ENCODE results near the gene ADAMTS16. TPM values are rescaled to one million over a fixed set of nuclear protein-coding genes. Genes with fewer than 3 reads are reported as not detected.

Gene ADAMTS16
- total and polyA plus RNA-seq, 3 experiments from 2014 or later, result not detected

- POLR2A ChIA-PET, result no interaction called here
Measured at GRCh38 chr5:5209089-5209488, 69.0 kb downstream of the ADAMTS16 start.

GRCh38 chr5:5209510-5210286 lies 69.6 kb downstream of the ADAMTS16 start:
- Histone ChIP-seq H3K4me1 (ENCODE audit: insufficient read depth, low read length) (no peaks in the 10 kb centered on the region), H3K27me3 (ENCODE audit: insufficient read depth, low read length, poor library complexity, severe bottlenecking) (no peaks in the 10 kb centered on the region), H3K4me3 (ENCODE audit: low read length) (no peak overlapping the region), H3K9me3 (ENCODE audit: low read length) (no peaks in the 10 kb centered on the region), H3K36me3 (ENCODE audit: insufficient read depth, low read length) (no peaks in the 10 kb centered on the region), H3K27ac (ENCODE audit: low read depth, low read length) (no peak overlapping the region)
- Mint-ChIP-seq H3K27ac (no peak overlapping the region), H3K9me3 (peaks cover 0 to 8% (median 0%) of the 10 kb centered on the region in 5 donors), H3K4me1 (no peaks in the 10 kb centered on the region), H3K36me3 (no peaks in the 10 kb centered on the region), H3K27me3 (no peaks in the 10 kb centered on the region), H3K4me3 (no peak overlapping the region)
- no peak for DNase-seq
- ChIA-PET CTCF (no interaction called here), POLR2A (no interaction called here)

More at GRCh38 chr5:5209089-5209488, 69.0 kb downstream of the ADAMTS16 start:
- Mint-ChIP-seq H3K27ac (no peak overlapping the region), H3K4me1 (no peaks in the 10 kb centered on the region), H3K27me3 (no peaks in the 10 kb centered on the region), H3K4me3 (no peak overlapping the region), H3K9me3 (peaks cover 0 to 8% (median 0%) of the 10 kb centered on the region in 5 donors), H3K36me3 (no peaks in the 10 kb centered on the region)
- no peak overlapping the region for H3K4me3 ChIP-seq (ENCODE audit: low read length)
- H3K4me1 ChIP-seq (ENCODE audit: insufficient read depth, low read length), result no peaks in the 10 kb centered on the region
- no peak overlapping the region for H3K27ac ChIP-seq (ENCODE audit: low read depth, low read length)
- no peaks in the 10 kb centered on the region for H3K36me3 ChIP-seq (ENCODE audit: insufficient read depth, low read length)
- CTCF ChIA-PET, result no interaction called here
- DNase-seq, result no peak
- H3K27me3 ChIP-seq (ENCODE audit: insufficient read depth, low read length, poor library complexity, severe bottlenecking), result no peaks in the 10 kb centered on the region
- no peaks in the 10 kb centered on the region for H3K9me3 ChIP-seq (ENCODE audit: low read length)

GRCh38 chr5:5217371-5217770 lies 77.2 kb downstream of the ADAMTS16 start:
- H3K27ac Mint-ChIP-seq, result no peak overlapping the region

GRCh38 chr5:5218396-5218795 lies 78.3 kb downstream of the ADAMTS16 start:
- Mint-ChIP-seq H3K4me3 (no peak overlapping the region), H3K9me3 (peaks cover 0 to 5% (median 0%) of the 10 kb centered on the region in 5 donors), H3K27me3 (peaks cover 0 to 7% of the 10 kb centered on the region in 2 donors), H3K27ac (no peak overlapping the region), H3K4me1 (no peaks in the 10 kb centered on the region), H3K36me3 (no peaks in the 10 kb centered on the region)
- Histone ChIP-seq H3K36me3 (ENCODE audit: insufficient read depth, low read length) (no peaks in the 10 kb centered on the region), H3K9me3 (ENCODE audit: low read length) (no peaks in the 10 kb centered on the region), H3K4me1 (ENCODE audit: insufficient read depth, low read length) (no peaks in the 10 kb centered on the region), H3K27me3 (ENCODE audit: insufficient read depth, low read length, poor library complexity, severe bottlenecking) (no peaks in the 10 kb centered on the region), H3K4me3 (ENCODE audit: low read length) (no peak overlapping the region), H3K27ac (ENCODE audit: low read depth, low read length) (no peak overlapping the region)
- ChIA-PET CTCF (no interaction called here), POLR2A (no interaction called here)
- DNase-seq, result no peak

More at GRCh38 chr5:5217371-5217770, 77.2 kb downstream of the ADAMTS16 start:
- POLR2A ChIA-PET, result no interaction called here
- Histone ChIP-seq H3K36me3 (ENCODE audit: insufficient read depth, low read length) (no peaks in the 10 kb centered on the region), H3K27me3 (ENCODE audit: insufficient read depth, low read length, poor library complexity, severe bottlenecking) (no peaks in the 10 kb centered on the region), H3K27ac (ENCODE audit: low read depth, low read length) (no peak overlapping the region), H3K9me3 (ENCODE audit: low read length) (no peaks in the 10 kb centered on the region), H3K4me1 (ENCODE audit: insufficient read depth, low read length) (no peaks in the 10 kb centered on the region), H3K4me3 (ENCODE audit: low read length) (no peak overlapping the region)
- no peaks in the 10 kb centered on the region for H3K4me1 Mint-ChIP-seq
- H3K36me3 Mint-ChIP-seq, result no peaks in the 10 kb centered on the region
- CTCF ChIA-PET, result no interaction called here
- no peak for DNase-seq
- H3K9me3 Mint-ChIP-seq, result peaks cover 0 to 5% (median 0%) of the 10 kb centered on the region in 5 donors
- no peak overlapping the region for H3K4me3 Mint-ChIP-seq
- peaks cover 0 to 3% of the 10 kb centered on the region in 2 donors for H3K27me3 Mint-ChIP-seq

- Histone ChIP-seq H3K4me3 (ENCODE audit: low read length) (no peak overlapping the region), H3K27me3 (ENCODE audit: insufficient read depth, low read length, poor library complexity, severe bottlenecking) (no peaks in the 10 kb centered on the region), H3K27ac (ENCODE audit: low read depth, low read length) (no peak overlapping the region), H3K4me1 (ENCODE audit: insufficient read depth, low read length) (no peaks in the 10 kb centered on the region), H3K36me3 (ENCODE audit: insufficient read depth, low read length) (no peaks in the 10 kb centered on the region), H3K9me3 (ENCODE audit: low read length) (no peaks in the 10 kb centered on the region)
- ChIA-PET CTCF (no interaction called here), POLR2A (no interaction called here)
- H3K36me3 Mint-ChIP-seq, result no peaks in the 10 kb centered on the region
- DNase-seq, result no peak
- H3K27ac Mint-ChIP-seq, result no peak overlapping the region
- H3K27me3 Mint-ChIP-seq, result peaks cover 0 to 7% of the 10 kb centered on the region in 2 donors
- H3K4me1 Mint-ChIP-seq, result no peaks in the 10 kb centered on the region
- H3K9me3 Mint-ChIP-seq, result peaks cover 0 to 5% (median 0%) of the 10 kb centered on the region in 5 donors
- no peak overlapping the region for H3K4me3 Mint-ChIP-seq
Measured at GRCh38 chr5:5219541-5219940, 79.4 kb downstream of the ADAMTS16 start.

GRCh38 chr5:5220901-5221631 lies 80.9 kb downstream of the ADAMTS16 start:
- Histone ChIP-seq H3K27ac (ENCODE audit: low read depth, low read length) (no peak overlapping the region), H3K9me3 (ENCODE audit: low read length) (no peaks in the 10 kb centered on the region), H3K4me3 (ENCODE audit: low read length) (no peak overlapping the region), H3K4me1 (ENCODE audit: insufficient read depth, low read length) (no peaks in the 10 kb centered on the region), H3K27me3 (ENCODE audit: insufficient read depth, low read length, poor library complexity, severe bottlenecking) (no peaks in the 10 kb centered on the region), H3K36me3 (ENCODE audit: insufficient read depth, low read length) (no peaks in the 10 kb centered on the region)
- no peaks in the 10 kb centered on the region for H3K36me3 Mint-ChIP-seq
- POLR2A ChIA-PET, result no interaction called here
- H3K27ac Mint-ChIP-seq, result no peak overlapping the region
- H3K27me3 Mint-ChIP-seq, result peaks cover 6 to 7% of the 10 kb centered on the region in 2 donors
- no peak for DNase-seq
- CTCF ChIA-PET, result no interaction called here
- no peaks in the 10 kb centered on the region for H3K4me1 Mint-ChIP-seq
- H3K9me3 Mint-ChIP-seq, result peaks cover 0 to 5% (median 0%) of the 10 kb centered on the region in 5 donors
- H3K4me3 Mint-ChIP-seq, result no peak overlapping the region

- ChIA-PET CTCF (no interaction called here), POLR2A (no interaction called here)
- Mint-ChIP-seq H3K4me1 (no peaks in the 10 kb centered on the region), H3K36me3 (no peaks in the 10 kb centered on the region), H3K4me3 (no peak overlapping the region), H3K27me3 (peaks cover 6 to 7% of the 10 kb centered on the region in 2 donors), H3K9me3 (peaks cover 0 to 5% (median 2%) of the 10 kb centered on the region in 5 donors), H3K27ac (no peak overlapping the region)
- Histone ChIP-seq H3K9me3 (ENCODE audit: low read length) (no peaks in the 10 kb centered on the region), H3K36me3 (ENCODE audit: insufficient read depth, low read length) (no peaks in the 10 kb centered on the region), H3K27me3 (ENCODE audit: insufficient read depth, low read length, poor library complexity, severe bottlenecking) (no peaks in the 10 kb centered on the region), H3K27ac (ENCODE audit: low read depth, low read length) (no peak overlapping the region), H3K4me1 (ENCODE audit: insufficient read depth, low read length) (no peaks in the 10 kb centered on the region), H3K4me3 (ENCODE audit: low read length) (no peak overlapping the region)
- DNase-seq, result no peak
Measured at GRCh38 chr5:5221724-5222123, 81.6 kb downstream of the ADAMTS16 start.

- DNase-seq, result no peak
- H3K27ac ChIP-seq (ENCODE audit: low read depth, low read length), result no peak overlapping the region
- no peaks in the 10 kb centered on the region for H3K36me3 ChIP-seq (ENCODE audit: insufficient read depth, low read length)
- Mint-ChIP-seq H3K9me3 (peaks cover 0 to 6% (median 2%) of the 10 kb centered on the region in 5 donors), H3K36me3 (no peaks in the 10 kb centered on the region), H3K27me3 (no peaks in the 10 kb centered on the region), H3K27ac (no peak overlapping the region), H3K4me1 (no peaks in the 10 kb centered on the region), H3K4me3 (no peak overlapping the region)
- no peaks in the 10 kb centered on the region for H3K9me3 ChIP-seq (ENCODE audit: low read length)
- H3K4me1 ChIP-seq (ENCODE audit: insufficient read depth, low read length), result no peaks in the 10 kb centered on the region
- POLR2A ChIA-PET, result no interaction called here
- CTCF ChIA-PET, result no interaction called here
- no peaks in the 10 kb centered on the region for H3K27me3 ChIP-seq (ENCODE audit: insufficient read depth, low read length, poor library complexity, severe bottlenecking)
- H3K4me3 ChIP-seq (ENCODE audit: low read length), result no peak overlapping the region
Measured at GRCh38 chr5:5231576-5231975, 91.4 kb downstream of the ADAMTS16 start.

Measured in CD8-positive, alpha-beta memory T cell (primary cell).